DMS53 treated with DMSO at 0.1 percent for 48 hours (cell line): ENCODE measurements around the gene CLEC1B.
"Not testable (repeated sequence)": the region's sequence is repeated elsewhere in the genome, so short reads cannot be mapped to it uniquely, and the experiment has no call there.

Experiments used
- DNase-seq: peaks from one replicate; lab custom pipeline; 2025; ENCODE audit not compliant: unreplicated experiment; lab: John Stamatoyannopoulos, UW

CLEC1B gene

DNA sequence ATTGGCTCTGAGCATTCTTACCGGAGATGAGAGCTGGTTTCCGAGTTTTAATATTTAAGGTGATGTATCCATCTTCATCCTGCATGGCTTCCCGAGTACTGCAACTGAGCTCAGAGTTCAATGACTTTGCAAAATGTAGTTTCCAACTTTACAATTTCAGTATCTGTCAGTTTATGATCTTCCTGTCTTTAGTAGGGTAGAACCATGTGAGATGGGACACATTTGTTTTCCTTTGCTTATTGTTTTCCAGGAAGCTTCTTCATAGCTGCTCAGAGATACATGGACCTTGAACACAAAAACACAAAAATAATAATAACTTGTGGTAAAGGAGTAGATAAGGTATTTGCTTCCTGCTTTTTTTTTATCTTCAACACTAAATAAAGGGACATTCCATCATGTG, at the start of gene CLEC1B:
Gene CLEC1B (minus strand): TSS at position 106 of the 400 bp plus-strand sequence. CDS start 21 bp downstream, at position 85.
- no peak for DNase-seq

GRCh38 chr12:10048526-10048925, 49.6 kb upstream of the CLEC1B start:
- DNase-seq, result no peak

DNA sequence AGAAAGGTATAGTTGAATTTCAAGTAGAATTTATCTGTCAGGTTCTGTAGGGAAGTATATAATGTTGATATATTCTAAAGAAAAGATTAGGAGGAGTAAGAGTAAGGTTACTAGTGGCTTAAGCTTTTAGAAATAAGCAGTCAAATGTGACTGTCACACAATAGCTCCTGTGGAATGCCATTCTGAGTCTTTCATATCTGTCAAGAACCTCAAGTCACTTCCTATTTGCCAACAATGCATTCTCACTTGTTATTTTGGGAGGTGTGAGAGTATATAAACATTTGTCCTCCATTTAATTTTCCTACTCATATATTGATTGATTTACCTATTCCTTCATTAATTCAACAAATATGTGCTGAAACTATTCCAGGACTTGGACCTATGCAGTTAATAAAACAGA, 43.2 kb upstream of the CLEC1B start:
- no peak for DNase-seq

- DNase-seq, result peak; percentile 27
Measured at GRCh38 chr12:10033783-10034545, 35.0 kb upstream of the CLEC1B start.

- DNase-seq, result no peak
Measured at GRCh38 chr12:10031771-10032175, 32.9 kb upstream of the CLEC1B start.

DNA sequence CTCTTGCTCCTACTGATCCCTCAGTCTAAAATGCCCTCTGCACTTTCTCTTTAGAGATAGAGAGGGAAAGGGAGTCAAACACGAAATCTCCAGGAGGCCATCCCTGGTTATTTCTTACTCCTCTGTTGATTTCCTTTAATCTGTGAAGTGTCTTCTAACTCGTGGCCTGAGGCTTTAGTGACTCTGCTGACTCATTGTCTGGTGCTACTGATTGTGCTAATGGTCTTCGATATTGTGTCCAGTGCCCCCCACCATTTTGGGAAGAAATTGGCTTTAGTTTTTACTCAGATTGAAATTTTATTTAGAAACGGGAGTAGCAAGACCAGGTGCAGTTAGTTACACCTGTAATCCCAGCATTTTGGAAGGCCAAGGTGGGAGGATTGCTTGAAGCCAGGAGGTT, 32.4 kb upstream of the CLEC1B start:
- no peak for DNase-seq

GRCh38 chr12:10030446-10030845, 31.5 kb upstream of the CLEC1B start, which contains the start of gene CLEC9A:
CLEC9A (plus strand) TSS chr12:10030682; CDS start chr12:10052688, 22,006 bp downstream.
- DNase-seq, result no peak

- no peak for DNase-seq
Measured at GRCh38 chr12:10027721-10028120, 28.8 kb upstream of the CLEC1B start.

DNA sequence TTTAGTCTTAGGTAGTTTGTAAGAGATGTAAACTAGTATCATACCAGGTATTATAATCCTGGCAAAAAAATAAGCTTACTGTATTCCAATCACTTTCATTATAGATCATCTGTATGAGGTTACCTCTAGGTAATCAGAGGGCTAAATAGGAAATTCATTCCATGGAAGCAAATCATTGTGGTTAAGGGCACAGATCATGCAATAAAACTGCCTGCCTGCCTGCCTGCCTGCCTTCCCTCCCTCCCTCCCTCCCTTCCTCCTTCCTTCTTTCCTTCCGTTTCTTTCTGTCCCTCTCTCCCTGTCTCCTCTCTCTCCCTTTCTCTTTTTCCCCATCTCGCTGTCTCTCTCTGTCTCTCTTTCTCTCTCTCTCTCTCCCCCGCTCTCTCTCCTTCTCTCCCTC, 28.4 kb upstream of the CLEC1B start:
- no peak for DNase-seq

GRCh38 chr12:10026666-10027065, 27.7 kb upstream of the CLEC1B start:
- DNase-seq, result not testable (repeated sequence)

GRCh38 chr12:10025236-10025635, 26.3 kb upstream of the CLEC1B start:
- no peak for DNase-seq

DNA sequence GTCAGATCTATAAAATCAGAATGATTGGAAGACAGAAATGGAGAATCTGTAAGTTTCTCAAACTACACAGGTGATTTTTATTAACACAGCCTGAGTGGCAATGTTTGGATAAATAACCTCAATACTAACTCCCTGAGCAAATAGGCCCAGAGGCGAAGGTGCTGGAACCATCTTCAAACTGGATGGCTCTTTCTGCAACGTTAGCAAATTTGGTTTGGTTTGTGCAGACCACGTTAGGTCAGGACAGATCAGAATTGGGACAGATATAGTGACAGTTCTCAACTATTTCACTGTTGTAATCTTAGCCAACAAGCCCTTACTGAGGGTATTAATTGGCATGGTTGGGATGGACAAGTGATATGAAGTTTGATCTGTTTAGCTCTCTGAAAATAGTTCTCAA, 22.4 kb upstream of the CLEC1B start:
- no peak for DNase-seq

DNA sequence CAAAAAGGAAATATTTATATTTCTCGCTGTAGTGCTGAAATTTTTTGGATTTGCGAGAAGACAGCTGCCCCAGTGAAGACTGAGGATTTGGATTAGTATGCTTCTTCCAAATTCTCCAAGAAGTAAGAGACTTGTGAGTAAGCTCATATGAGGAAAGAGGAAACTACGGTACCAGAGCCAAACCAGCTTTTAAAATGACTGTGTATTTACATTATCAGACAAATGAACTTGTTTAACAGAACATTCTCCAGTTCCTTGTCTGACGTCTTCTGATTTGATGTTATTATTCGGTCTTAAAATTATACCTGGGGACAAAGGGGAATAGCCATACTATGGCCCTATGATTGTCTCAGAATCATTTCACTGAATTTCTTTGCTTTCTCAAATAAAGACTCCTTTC, 19.5 kb upstream of the CLEC1B start:
- no peak for DNase-seq

DNA sequence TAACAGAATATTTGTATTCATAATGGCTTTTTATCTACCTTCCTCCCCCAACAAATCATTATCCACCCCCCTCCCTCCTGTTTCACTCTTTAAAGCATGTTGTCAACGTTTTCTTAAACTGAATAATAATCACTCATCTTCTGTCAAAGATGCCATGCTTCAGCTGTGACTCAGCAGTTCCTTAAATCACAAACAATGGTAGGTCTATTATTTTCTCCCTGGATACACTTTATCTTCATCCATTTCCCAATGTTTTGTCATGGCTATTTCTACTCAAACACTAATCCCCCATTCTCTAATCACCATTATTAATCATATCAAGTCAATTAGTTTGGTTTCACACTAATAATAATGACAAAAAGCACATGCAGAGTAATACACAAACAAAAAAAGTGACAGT, 18.0 kb upstream of the CLEC1B start:
- DNase-seq, result peak; percentile 20

- no peak for DNase-seq
Measured at GRCh38 chr12:10015450-10015849, 16.5 kb upstream of the CLEC1B start.

DNA sequence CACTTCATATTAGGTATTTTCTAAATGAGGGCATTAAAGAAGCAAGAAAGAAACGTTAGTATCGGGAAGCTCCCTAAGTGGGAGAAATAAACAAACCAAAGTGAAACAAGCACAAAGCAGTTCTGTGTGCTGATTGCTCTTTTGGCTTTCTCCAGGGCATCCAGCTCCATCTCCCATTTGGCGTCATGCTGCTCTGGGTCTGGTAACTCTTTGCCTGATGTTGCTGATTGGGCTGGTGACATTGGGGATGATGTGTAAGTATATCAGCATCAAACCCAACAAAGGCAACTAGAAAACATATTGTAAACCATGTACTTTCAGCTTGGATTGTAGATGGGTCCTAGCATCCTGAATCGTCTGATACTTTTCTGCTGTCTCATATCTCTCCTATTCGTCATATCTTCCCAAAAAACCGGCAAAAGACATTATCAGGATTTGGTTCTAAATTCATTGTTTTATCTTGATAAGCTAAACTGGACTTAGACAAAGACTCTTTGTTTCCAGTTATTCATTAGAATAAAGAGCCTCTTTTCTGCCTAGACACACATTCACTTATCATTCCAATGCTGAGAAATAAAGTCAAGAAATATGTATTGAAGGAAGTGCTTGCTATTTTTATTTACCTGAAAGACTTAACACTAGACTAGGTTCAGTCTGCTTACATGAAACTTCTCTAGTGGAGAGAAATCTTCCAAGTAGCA, 13.9 kb upstream of the CLEC1B start:
- DNase-seq, result no peak

DNA sequence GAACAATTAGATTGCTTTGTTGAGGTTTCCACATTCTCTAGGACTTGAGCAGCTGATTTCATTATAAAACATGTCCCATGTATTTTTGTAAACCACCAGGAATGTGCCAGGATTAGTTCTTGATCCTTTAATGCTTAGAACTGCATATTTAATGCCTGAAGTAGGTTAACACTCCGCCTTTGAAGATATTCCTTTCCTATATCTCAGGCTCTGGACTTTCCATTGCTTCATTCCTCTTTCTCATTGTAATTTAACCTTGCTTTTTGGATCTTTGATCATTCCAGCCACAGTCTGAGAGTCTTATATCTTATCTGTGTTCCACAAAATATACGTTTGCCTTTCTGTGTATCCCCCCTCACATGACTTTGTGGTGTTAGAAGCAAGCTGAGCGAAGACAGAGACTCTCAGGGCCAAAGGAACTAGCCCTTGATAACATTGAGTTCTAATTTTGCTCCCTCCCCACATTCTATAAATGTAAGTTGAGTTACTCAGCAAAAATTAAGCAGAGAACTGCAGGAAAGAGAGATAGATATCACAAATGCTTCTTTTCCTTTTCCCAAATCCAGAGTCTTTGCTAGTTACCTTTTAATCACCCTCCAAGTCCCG, 2.4 kb upstream of the CLEC1B start:
- no peak for DNase-seq

DNA sequence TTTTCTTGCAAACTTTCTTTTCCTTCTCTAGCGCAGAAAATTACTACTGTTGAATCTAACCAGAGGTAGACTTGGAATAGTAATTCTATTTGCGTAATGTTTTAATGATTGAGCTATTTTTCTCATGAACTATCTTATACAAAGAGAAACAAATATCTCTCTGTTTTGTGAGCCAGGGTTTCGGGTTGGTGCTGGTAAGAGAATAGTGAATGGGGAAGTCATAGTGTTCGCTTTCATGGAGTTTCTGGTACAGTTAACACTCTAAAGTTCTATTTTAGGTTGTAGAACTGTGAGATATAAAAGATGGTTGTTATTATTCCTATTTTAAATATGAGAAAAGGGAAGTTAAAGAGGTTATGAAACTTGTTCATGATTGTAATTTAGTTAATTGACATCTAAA, 6.6 kb downstream of the CLEC1B start:
- no peak for DNase-seq

DNA sequence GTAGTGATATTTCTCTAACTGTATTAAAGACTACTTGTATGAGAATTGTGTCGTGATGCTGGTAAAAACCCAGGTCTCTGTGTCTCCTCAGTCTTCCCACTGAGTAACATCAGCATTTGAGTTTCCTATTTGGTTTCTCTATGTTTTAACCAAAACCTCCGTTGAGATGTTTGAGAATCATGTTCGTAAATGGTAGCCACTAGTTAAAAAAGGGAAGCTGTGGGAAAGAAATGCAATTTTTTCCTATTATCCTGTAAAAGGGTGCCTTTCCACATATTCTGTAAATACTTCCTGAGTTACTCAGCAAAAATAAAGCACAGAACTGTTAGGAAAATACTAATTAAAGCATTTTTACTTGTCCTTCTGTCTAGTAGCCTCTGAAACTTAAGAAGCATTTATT, 7.0 kb downstream of the CLEC1B start:
- DNase-seq, result no peak

DNA sequence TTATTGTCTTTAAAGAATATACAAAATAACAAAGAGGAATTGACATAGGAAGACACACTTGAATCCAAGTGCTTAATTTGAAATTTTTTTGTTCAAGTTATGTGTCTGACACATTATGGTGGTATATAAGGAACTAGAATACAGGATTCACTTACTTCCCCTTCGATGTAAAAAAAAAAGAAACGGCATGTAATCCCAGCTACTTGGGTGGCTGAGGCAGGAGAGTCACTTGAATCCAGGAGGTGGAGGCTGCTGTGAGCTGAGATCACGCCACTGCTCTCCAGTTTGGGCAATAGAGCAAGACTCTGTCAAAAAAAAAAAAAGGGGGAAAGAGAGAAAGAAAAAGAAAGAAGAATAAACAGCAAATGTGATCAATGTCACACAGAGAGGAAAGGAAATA, 18.8 kb downstream of the CLEC1B start:
- DNase-seq, result no peak

DNA sequence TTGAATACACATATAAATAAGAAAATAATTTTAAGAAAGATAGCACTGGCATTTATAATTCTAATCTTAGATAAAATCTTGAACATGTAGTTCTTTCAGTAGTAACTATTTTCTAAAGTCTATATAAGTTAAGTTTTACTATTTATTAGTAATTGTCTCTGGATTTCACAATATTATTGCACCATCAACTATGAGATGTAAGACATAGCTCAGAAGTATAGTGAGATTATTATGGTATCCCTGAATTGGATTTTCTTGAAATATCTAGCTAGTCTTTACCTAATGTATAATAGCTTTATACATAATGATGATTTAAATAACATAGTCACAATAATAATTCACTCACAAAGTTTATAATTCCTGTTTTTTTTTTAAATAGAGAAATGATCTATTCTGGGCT, 21.0 kb downstream of the CLEC1B start:
- no peak for DNase-seq

- DNase-seq, result not testable (repeated sequence)
Measured at GRCh38 chr12:9976626-9977025, 22.3 kb downstream of the CLEC1B start.
